Neural progenitor cell (in vitro differentiated cells): ENCODE data around the gene SPG11. TPM values are rescaled to one million over a fixed set of nuclear protein-coding genes. Genes with fewer than 3 reads are reported as not detected.
"Not testable (repeated sequence)": the region's sequence is repeated elsewhere in the genome, so short reads cannot be mapped to it uniquely, and the experiment has no call there.

Source experiments
- DNase-seq: peaks from one replicate; pipeline ENCODE4 v3.0.0-alpha.2; 2016; ENCODE audit warnings: low spot score
- H2AFZ ChIP-seq: fragments of 200-600 bp; sonication (generic); replicated peaks from 2 replicates; pipeline ENCODE4 v1.6.1; 2016; ENCODE audit warnings: antibody characterized with exemption
- H3F3A ChIP-seq: fragments of 200-600 bp; sonication (generic); 2 replicates; pipeline ENCODE4 v1.6.1; 2016; ENCODE audit warnings: antibody characterized with exemption, low read depth
- H3K27ac ChIP-seq: fragments of 200-600 bp; sonication (generic); 2 replicates; pipeline ENCODE4 v1.5.1; 2016; ENCODE audit warnings: mild to moderate bottlenecking
- H3K27me3 ChIP-seq: fragments of 200-600 bp; sonication (generic); 2 replicates; pipeline ENCODE4 v1.6.1; 2016; ENCODE audit warnings: mild to moderate bottlenecking, moderate library complexity
- H3K36me3 ChIP-seq: fragments of 200-600 bp; sonication (generic); 2 replicates; pipeline ENCODE4 v1.5.1; 2016
- H3K4me1 ChIP-seq: fragments of 200-600 bp; sonication (generic); 2 replicates; pipeline ENCODE4 v1.6.1; 2016; ENCODE audit warnings: mixed run types
- H3K4me2 ChIP-seq: fragments of 200-600 bp; sonication (generic); 2 replicates; pipeline ENCODE4 v1.6.1; 2016
- H3K4me3 ChIP-seq: fragments of 200-600 bp; sonication (generic); 2 replicates; pipeline ENCODE4 v1.5.1; 2016
- H3K79me2 ChIP-seq: fragments of 200-600 bp; sonication (generic); 2 replicates; pipeline ENCODE4 v1.6.1; 2016; ENCODE audit warnings: low read depth
- H3K9ac ChIP-seq: fragments of 200-600 bp; sonication (generic); 2 replicates; pipeline ENCODE4 v1.6.1; 2016
- H3K9me3 ChIP-seq: fragments of 200-600 bp; sonication (generic); 2 replicates; pipeline ENCODE4 v1.5.1; 2016; ENCODE audit warnings: low read depth
- H4K20me1 ChIP-seq: fragments of 200-600 bp; sonication (generic); 2 replicates; pipeline ENCODE4 v1.6.1; 2016; ENCODE audit warnings: low read depth
- H3K27ac Mint-ChIP-seq: 3 replicates; pipeline ENCODE4 v1.8.0; 2021; ENCODE audit warnings: mixed read lengths
- H3K27me3 Mint-ChIP-seq: 2 replicates; pipeline ENCODE4 v1.8.0; 2022; ENCODE audit warnings: low read depth, mild to moderate bottlenecking, inconsistent platforms, moderate library complexity, mixed read lengths; ENCODE audit not compliant: insufficient read depth
- H3K36me3 Mint-ChIP-seq: 3 replicates; pipeline ENCODE4 v1.8.0; 2021; ENCODE audit warnings: mixed read lengths
- H3K4me1 Mint-ChIP-seq: 3 replicates; pipeline ENCODE4 v1.8.0; 2021; ENCODE audit warnings: mixed read lengths
- H3K4me3 Mint-ChIP-seq: 3 replicates; pipeline ENCODE4 v1.8.0; 2021; ENCODE audit warnings: mild to moderate bottlenecking, moderate library complexity, mixed read lengths
- H3K9me3 Mint-ChIP-seq: 3 replicates; pipeline ENCODE4 v1.8.0; 2020; ENCODE audit warnings: mixed read lengths
- EZH2 ChIP-seq: fragments of 200-600 bp; sonication (generic); IDR thresholded peaks from 2 replicates; pipeline ENCODE4 v1.6.1; 2017; ENCODE audit warnings: antibody characterized with exemption, mild to moderate bottlenecking, moderate library complexity
- EZH2phosphoT487 ChIP-seq: fragments of 200-600 bp; sonication (generic); IDR thresholded peaks from 2 replicates; pipeline ENCODE4 v1.6.1; 2017; ENCODE audit warnings: antibody characterized with exemption
- total RNA-seq: library from RNA; depleted of rRNA; stranded (reverse); fragments of >200 nt; gene quantifications from 2 replicates; pipeline ENCODE4 v1.2.3, GENCODE V29; 2015; ENCODE audit warnings: low replicate concordance
- TF ChIP-seq, protein P1 (sequence below): fragments of 200-600 bp; sonication (generic); IDR thresholded peaks from 2 replicates; pipeline ENCODE4 v1.5.1; 2017; ENCODE audit warnings: antibody characterized with exemption, mild to moderate bottlenecking

SPG11 gene
- total RNA-seq, 1 donor from 2014 or later = 65.9 TPM

DNA sequence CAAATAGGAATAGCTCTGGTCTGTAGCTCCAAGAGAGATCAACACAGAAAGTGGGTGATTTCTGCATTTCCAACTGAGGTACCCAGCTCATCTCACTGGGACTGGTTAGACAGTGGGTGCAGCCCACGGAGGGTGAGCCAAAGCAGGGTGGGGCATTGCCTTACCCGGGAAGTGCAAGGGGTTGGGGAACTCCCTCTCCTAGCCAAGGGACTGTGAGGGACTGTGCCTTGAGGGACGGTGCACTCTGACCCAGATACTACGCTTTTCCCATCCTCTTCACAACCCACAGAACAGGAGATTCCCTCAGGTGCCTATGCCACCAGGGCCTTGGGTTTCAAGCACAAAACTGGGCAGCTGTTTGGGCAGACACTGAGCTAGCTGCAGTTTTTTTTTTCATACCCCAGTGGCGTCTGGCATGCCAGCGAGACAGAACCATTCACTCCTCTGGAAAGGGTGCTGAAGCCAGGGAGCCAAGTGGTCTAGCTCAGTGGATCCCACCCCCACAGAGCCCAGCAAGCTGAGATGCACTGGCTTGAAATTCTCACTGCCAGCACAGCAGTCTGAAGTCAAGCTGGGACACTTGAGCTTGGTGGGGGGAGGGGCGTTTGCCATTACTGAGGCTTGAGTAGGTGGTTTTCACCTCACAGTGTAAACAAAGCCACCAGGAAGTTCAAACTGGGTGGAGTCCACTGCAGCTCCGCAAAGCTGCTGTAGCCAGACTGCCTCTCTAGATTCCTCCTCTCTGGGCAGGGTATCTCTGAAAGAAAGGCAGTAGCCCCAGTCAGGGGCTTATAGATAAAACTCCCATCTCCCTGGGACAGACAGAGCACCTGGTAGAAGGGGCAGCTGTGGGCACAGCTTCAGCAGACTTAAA lies 19.6 kb upstream of the SPG11 start:
- not testable (repeated sequence) for H3K4me3 Mint-ChIP-seq, H3K4me3 ChIP-seq, H3K9me3 ChIP-seq, H3K4me1 ChIP-seq, H4K20me1 ChIP-seq, H3K27ac Mint-ChIP-seq, H3K36me3 ChIP-seq, H3K27me3 Mint-ChIP-seq, H3F3A ChIP-seq, H3K9me3 Mint-ChIP-seq, H3K9ac ChIP-seq, H3K79me2 ChIP-seq, H3K27ac ChIP-seq, H2AFZ ChIP-seq, H3K4me2 ChIP-seq, H3K36me3 Mint-ChIP-seq, H3K27me3 ChIP-seq
- peaks cover 36% of the 10 kb centered on the region for H3K4me1 Mint-ChIP-seq
- peak; percentile 23 for DNase-seq

DNA sequence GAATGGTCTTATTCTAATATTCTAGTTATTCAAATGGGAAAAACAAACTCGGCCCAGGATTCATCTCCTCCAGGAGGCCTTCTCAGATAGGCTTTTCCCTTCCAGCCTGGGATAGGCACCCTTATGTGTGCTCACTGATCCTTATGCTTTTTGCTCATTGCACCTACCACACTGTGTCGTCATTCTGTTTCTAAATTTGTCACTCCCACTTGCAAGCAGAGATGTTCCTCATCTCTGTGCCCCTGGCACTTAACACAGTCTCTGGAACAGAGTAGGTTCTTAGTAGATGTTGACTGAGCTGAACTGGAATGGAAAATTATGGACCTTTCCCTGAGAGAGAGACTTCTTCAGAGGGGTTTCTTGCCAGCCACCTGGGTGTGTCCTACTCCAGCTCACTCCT lies 18.7 kb upstream of the SPG11 start:
- no peaks in the 10 kb centered on the region for H4K20me1 ChIP-seq
- Mint-ChIP-seq H3K4me1 (peaks cover 39% of the 10 kb centered on the region), H3K36me3 (no peaks in the 10 kb centered on the region), H3K9me3 (peaks cover 4% of the 10 kb centered on the region), H3K27me3 (peaks cover 7% of the 10 kb centered on the region), H3K27ac (no peak overlapping the region), H3K4me3 (no peak overlapping the region)
- peaks cover 6% of the 10 kb centered on the region for H3K4me1 ChIP-seq
- H3K27me3 ChIP-seq = no peaks in the 10 kb centered on the region
- H3K79me2 ChIP-seq = no peaks in the 10 kb centered on the region
- H3F3A ChIP-seq = no peaks in the 10 kb centered on the region
- H3K27ac ChIP-seq = no peak overlapping the region
- DNase-seq = no peak
- no peaks in the 10 kb centered on the region for H3K36me3 ChIP-seq
- H3K4me2 ChIP-seq = no peak overlapping the region
- H3K4me3 ChIP-seq = no peak overlapping the region
- no peak for TF ChIP-seq EZH2
- TF ChIP-seq EZH2phosphoT487 = no peak
- TF ChIP-seq, protein P1, sequence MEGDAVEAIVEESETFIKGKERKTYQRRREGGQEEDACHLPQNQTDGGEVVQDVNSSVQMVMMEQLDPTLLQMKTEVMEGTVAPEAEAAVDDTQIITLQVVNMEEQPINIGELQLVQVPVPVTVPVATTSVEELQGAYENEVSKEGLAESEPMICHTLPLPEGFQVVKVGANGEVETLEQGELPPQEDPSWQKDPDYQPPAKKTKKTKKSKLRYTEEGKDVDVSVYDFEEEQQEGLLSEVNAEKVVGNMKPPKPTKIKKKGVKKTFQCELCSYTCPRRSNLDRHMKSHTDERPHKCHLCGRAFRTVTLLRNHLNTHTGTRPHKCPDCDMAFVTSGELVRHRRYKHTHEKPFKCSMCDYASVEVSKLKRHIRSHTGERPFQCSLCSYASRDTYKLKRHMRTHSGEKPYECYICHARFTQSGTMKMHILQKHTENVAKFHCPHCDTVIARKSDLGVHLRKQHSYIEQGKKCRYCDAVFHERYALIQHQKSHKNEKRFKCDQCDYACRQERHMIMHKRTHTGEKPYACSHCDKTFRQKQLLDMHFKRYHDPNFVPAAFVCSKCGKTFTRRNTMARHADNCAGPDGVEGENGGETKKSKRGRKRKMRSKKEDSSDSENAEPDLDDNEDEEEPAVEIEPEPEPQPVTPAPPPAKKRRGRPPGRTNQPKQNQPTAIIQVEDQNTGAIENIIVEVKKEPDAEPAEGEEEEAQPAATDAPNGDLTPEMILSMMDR = no peak
- no peaks in the 10 kb centered on the region for H3K9me3 ChIP-seq
- H3K9ac ChIP-seq = no peak overlapping the region
- no peak overlapping the region for H2AFZ ChIP-seq

DNA sequence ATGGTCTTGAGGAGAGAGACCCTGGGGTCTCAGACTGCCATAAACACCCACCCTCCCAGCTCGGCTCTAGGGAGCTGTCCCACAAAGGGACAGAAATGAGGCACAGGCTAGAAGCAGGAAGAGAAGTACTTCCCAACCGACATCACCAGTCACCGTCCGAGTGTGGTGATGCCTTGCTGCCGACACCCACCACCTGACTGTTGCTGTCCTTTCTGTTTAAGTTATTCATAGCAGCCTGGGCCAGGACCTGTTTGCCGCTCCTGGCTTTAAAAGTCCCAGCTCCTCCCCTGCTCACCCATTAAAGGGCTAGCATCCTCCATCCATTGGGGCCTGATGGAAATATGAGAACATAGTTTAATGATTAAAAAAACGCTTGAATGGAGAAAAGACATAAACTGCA lies 13.2 kb upstream of the SPG11 start:
- H3K27me3 Mint-ChIP-seq = peaks cover 12% of the 10 kb centered on the region
- no peak overlapping the region for H3K4me3 Mint-ChIP-seq
- TF ChIP-seq EZH2phosphoT487 = no peak
- TF ChIP-seq, protein P1 = no peak
- TF ChIP-seq EZH2 = no peak

DNA sequence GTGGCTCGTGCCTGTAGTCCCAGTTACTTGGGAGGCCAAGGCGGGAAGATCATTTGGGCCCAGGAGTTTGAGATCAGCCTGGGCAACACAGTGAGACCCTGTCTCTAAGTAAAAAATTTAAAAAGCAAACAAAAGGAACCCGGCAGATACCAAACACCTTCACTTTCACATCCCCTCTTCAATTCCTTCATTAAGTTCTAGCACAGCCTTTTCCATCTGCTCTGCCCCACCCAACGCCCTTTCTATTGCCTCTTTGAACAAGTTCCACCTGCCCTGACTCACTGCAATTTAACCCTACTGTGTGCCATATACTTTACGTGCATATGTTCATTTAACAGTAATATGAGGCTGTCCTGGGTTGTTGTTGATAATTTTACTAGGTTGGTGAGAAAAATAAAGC lies 12.4 kb upstream of the SPG11 start:
- Mint-ChIP-seq H3K4me3 (no peak overlapping the region), H3K4me1 (peaks cover 19% of the 10 kb centered on the region), H3K27ac (no peak overlapping the region), H3K27me3 (peaks cover 7% of the 10 kb centered on the region), H3K36me3 (no peaks in the 10 kb centered on the region), H3K9me3 (peaks cover 2% of the 10 kb centered on the region)
- Histone ChIP-seq H3K36me3 (no peaks in the 10 kb centered on the region), H3K9ac (no peak overlapping the region), H3K27me3 (no peaks in the 10 kb centered on the region), H3F3A (no peaks in the 10 kb centered on the region), H3K79me2 (no peaks in the 10 kb centered on the region), H3K4me3 (no peak overlapping the region), H3K9me3 (no peaks in the 10 kb centered on the region), H3K4me2 (no peak overlapping the region), H3K4me1 (no peaks in the 10 kb centered on the region), H4K20me1 (no peaks in the 10 kb centered on the region), H2AFZ (no peak overlapping the region), H3K27ac (no peak overlapping the region)
- TF ChIP-seq EZH2phosphoT487 (no peak), EZH2 (no peak)
- TF ChIP-seq, protein P1 = no peak
- DNase-seq = no peak

More for the DNA sequence above, 13.2 kb upstream of the SPG11 start:
- DNase-seq = no peak
- no peaks in the 10 kb centered on the region for H3K9me3 ChIP-seq
- Mint-ChIP-seq H3K9me3 (peaks cover 2% of the 10 kb centered on the region), H3K27ac (no peak overlapping the region), H3K4me1 (peaks cover 25% of the 10 kb centered on the region), H3K36me3 (no peaks in the 10 kb centered on the region)
- no peaks in the 10 kb centered on the region for H3K4me1 ChIP-seq
- H3K9ac ChIP-seq = no peak overlapping the region
- H3K4me2 ChIP-seq = no peak overlapping the region
- H3F3A ChIP-seq = no peaks in the 10 kb centered on the region
- no peak overlapping the region for H3K27ac ChIP-seq
- H2AFZ ChIP-seq = no peak overlapping the region
- H3K4me3 ChIP-seq = no peak overlapping the region
- H3K36me3 ChIP-seq = no peaks in the 10 kb centered on the region
- no peaks in the 10 kb centered on the region for H3K27me3 ChIP-seq
- H4K20me1 ChIP-seq = no peaks in the 10 kb centered on the region
- H3K79me2 ChIP-seq = no peaks in the 10 kb centered on the region
